ENCODE data around the gene MLPH. TPM values are rescaled to one million over a fixed set of nuclear protein-coding genes. Genes with fewer than 3 reads are reported as not detected.

The MLPH gene
- total RNA-seq, 4 donors from 2014 or later, result 1.8 to 13.8 (median 10.8) TPM

DNA sequence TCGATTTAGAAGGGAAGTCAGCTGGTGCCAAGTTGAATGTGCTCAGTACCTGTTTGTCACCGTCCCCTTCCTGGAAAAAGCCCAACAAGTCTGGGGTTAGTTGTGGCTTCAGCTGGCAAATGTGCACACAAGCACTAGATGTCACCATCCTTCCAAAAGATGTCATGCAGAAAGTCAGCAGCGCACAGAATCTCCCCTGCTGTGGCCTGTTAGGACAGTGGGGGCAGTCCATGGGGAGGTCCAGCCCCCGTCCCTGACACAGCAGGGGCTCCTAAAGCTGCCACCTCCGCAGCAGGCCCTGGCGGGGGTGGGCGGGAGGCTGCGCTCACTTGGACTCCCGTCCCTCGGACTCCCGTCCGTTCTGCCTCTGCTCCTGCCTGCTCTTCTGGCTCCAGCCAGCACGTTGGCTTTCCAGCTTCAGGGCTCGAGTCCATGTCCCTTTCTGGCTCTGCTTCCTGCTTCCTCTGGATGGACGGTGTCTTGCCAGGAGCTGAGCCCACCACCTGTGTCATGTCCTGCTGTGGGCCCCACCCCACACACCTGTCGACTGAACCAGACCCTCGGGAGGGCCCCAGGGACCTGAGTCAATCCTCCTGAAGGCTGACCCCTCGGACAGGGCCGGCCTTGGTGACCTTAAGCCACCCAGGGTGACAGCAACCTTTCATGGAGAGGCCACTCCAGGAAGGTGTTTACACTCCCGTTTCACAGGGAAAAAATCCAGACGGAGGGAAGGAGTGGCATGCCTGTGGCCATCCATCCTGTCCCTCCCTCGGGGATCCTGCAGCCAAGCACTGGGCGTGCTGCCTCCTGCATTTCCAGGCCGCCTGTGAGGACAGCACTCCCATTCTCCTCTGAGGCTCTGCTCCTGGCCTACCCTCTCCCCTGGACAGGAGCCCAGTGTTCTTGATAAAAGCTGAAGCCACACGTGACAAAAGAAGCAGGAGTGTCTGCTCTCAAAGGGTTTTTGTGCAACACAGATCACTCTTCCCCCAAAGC lies 95.0 kb downstream of the MLPH start:
- 0% methylated on average over 1 of the region's 25 CpGs for WGBS, 2 donors (ENCODE audit: low coverage in 1 of 2)

DNA sequence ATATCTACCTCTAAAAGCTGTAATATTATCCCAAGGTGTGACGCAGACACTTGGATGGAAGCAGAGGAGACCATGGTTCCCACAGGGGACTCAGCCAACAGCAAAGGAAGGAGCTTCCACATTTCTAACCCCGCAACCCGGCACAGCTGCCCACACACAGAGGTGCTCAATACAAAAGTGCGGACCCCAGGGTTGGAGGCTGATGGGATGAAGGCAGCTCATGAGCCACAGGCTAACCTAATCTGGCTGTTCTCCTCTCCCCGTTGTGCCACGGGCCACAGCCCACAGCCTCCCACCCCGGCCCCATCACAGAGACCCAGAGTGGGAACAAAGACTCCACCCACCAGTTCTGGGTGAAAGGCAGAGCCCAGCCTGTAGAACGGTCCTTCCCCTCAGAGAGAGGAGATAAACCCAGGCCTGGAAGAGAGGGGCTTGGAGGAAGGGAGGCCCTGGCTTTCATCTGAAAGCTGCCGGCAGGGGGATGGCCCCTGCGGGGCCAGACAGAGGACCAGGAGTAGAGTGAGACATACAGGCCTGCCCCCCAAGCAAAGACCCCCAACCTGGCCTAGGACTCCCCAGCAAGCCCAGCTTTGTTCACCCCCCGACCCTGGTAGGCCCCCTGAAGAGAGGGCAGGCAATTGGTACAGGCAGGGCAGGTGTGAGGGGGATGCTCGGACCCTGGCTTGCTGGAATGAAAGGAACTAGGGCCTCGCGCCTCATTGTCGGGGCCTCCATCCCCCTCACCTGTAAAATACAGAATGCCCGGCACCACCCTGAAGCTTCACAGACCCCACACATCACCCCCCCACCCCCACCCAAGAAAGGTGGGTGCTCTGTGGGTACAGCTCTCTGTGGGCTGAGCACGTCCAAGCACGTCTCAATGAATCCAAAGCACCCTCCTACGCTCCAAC lies 96.6 kb downstream of the MLPH start:
- Histone ChIP-seq H3K4me1 (peaks cover 0 to 24% (median 8%) of the 10 kb centered on the region in 3 donors), H3K4me3 (no peak overlapping the region), H3K9me3 (no peaks in the 10 kb centered on the region), H3K27me3 (no peaks in the 10 kb centered on the region), H3K27ac (no peak overlapping the region), H3K36me3 (no peaks in the 10 kb centered on the region)
- TF ChIP-seq EP300 (IDR thresholded peaks at IDR 0.05), result no peak
- TF ChIP-seq, protein P1, sequence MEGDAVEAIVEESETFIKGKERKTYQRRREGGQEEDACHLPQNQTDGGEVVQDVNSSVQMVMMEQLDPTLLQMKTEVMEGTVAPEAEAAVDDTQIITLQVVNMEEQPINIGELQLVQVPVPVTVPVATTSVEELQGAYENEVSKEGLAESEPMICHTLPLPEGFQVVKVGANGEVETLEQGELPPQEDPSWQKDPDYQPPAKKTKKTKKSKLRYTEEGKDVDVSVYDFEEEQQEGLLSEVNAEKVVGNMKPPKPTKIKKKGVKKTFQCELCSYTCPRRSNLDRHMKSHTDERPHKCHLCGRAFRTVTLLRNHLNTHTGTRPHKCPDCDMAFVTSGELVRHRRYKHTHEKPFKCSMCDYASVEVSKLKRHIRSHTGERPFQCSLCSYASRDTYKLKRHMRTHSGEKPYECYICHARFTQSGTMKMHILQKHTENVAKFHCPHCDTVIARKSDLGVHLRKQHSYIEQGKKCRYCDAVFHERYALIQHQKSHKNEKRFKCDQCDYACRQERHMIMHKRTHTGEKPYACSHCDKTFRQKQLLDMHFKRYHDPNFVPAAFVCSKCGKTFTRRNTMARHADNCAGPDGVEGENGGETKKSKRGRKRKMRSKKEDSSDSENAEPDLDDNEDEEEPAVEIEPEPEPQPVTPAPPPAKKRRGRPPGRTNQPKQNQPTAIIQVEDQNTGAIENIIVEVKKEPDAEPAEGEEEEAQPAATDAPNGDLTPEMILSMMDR (IDR thresholded peaks at IDR 0.05), result no peak
- no peak for TF ChIP-seq POLR2AphosphoS5 (IDR thresholded peaks at IDR 0.05)
- TF ChIP-seq POLR2A (IDR thresholded peaks at IDR 0.05), result no peak
- ATAC-seq, result no peak
- WGBS, 2 donors (ENCODE audit: low coverage in 1 of 2), result 94 to 100% methylated on average over 2 to 6 of the region's 19 CpGs

More for the DNA sequence above, 95.0 kb downstream of the MLPH start:
- ATAC-seq, result peak; percentile 80
- H3K4me3 ChIP-seq, result peak overlapping the region in 1 of 2 donors; percentile 36
- TF ChIP-seq, protein P1 (IDR thresholded peaks at IDR 0.05), result peak in 3 of 4 experiments; percentile 44 to 70 (median 49)
- TF ChIP-seq EP300 (IDR thresholded peaks at IDR 0.05) (no peak), POLR2AphosphoS5 (IDR thresholded peaks at IDR 0.05) (peak; percentile 36), POLR2A (IDR thresholded peaks at IDR 0.05) (no peak)
- H3K36me3 ChIP-seq, result no peaks in the 10 kb centered on the region
- H3K9me3 ChIP-seq, result no peaks in the 10 kb centered on the region
- peaks cover 0 to 24% (median 8%) of the 10 kb centered on the region in 3 donors for H3K4me1 ChIP-seq
- H3K27me3 ChIP-seq, result no peaks in the 10 kb centered on the region
- H3K27ac ChIP-seq, result peak overlapping the region; percentile 47 to 82 (median 76)

DNA sequence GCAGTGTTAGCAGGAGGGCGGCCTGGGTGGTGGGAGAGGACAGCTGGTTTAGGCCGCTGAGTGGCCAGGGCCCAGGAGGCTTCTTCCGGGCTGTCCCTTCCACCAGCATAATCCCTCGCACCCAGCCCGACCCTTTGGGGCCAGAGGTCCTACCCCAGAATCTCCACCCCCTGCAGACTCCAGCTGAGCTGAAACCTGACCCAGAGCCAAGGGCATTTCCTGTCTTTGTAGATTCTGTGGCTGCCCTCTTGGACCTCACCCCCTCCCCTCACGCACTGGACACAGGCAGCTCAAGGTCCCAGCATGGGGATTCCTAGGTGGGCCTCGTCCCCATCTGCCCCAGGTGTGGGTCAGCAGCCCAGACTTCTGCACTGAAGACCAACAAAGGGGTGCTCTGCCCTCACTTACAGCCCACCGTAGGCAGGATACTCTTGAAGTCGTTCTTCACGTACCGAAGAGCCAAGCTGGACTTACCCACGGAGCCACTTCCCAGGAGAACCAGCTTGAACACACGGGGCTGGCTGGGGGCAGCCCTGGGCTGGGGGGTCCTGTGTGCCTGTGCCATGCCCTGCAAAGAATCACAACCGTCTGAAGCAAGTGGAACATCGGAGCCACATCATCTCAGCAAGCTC lies 98.7 kb downstream of the MLPH start:
- no peaks in the 10 kb centered on the region for H3K27me3 ChIP-seq
- TF ChIP-seq POLR2A (IDR thresholded peaks at IDR 0.05) (no peak), POLR2AphosphoS5 (IDR thresholded peaks at IDR 0.05) (no peak), EP300 (IDR thresholded peaks at IDR 0.05) (no peak)
- TF ChIP-seq, protein P1 (IDR thresholded peaks at IDR 0.05), result no peak
- peaks cover 0 to 34% (median 12%) of the 10 kb centered on the region in 3 donors for H3K4me1 ChIP-seq
- whole genome bisulfite sequencing, 2 donors (ENCODE audit: low coverage in 1 of 2), result 89 to 90% methylated on average over 2 to 3 of the region's 15 CpGs
- H3K27ac ChIP-seq, result no peak overlapping the region
- no peaks in the 10 kb centered on the region for H3K36me3 ChIP-seq
- H3K4me3 ChIP-seq, result no peak overlapping the region
- no peak for ATAC-seq
- H3K9me3 ChIP-seq, result no peaks in the 10 kb centered on the region

DNA sequence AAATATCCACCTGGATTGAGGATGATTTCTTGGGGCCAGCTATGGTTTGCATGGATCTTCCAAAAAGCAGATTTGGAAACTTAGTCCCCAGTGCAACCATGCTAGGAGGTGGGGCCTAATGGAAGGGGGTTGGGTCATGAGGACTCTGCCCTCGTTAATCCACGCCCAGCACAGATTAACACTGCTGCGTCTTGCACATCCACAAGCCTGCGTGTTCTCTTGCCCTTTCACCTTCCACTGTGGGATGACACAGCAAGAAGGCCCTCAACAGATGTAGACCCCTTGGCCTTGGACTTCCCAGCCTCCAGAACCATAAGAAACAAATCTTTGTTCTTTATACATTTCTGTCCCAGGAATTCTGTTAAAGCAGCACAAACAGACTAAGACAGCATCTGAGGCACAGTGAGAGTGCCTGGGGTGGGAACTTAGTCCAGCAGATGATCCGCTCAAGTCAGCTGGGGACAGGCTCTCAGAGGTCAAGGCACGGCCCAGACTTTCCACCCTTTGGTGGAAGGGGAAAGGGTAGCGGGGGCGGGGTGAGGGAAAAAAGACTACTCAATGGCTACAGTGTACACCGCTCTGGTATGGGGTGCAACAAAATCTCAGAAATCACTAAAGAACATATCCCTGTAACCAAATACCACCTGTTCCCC lies 101.1 kb downstream of the MLPH start:
- ATAC-seq, result no peak
- TF ChIP-seq, protein P1 (IDR thresholded peaks at IDR 0.05), result no peak
- TF ChIP-seq POLR2AphosphoS5 (IDR thresholded peaks at IDR 0.05) (no peak), EP300 (IDR thresholded peaks at IDR 0.05) (no peak), POLR2A (IDR thresholded peaks at IDR 0.05) (no peak)

More for the DNA sequence above, 101.1 kb downstream of the MLPH start:
- Histone ChIP-seq H3K4me1 (peaks cover 0 to 26% (median 10%) of the 10 kb centered on the region in 3 donors), H3K27me3 (no peaks in the 10 kb centered on the region), H3K4me3 (no peak overlapping the region), H3K36me3 (no peaks in the 10 kb centered on the region), H3K27ac (no peak overlapping the region), H3K9me3 (no peaks in the 10 kb centered on the region)
- 91 to 96% methylated on average over 4 to 7 of the region's 9 CpGs for WGBS, 2 donors (ENCODE audit: low coverage in 1 of 2)
